ENCODE measurements around the gene ANKRD53. TPM values are rescaled to one million over a fixed set of nuclear protein-coding genes. Genes with fewer than 3 reads are reported as not detected.

Gene ANKRD53
- total and polyA plus RNA-seq, 9 of the 15 experiments (the other 6 are each of a cell fraction or from before 2014, with no cell fraction given) = 0.18 TPM; not detected in 8

DNA sequence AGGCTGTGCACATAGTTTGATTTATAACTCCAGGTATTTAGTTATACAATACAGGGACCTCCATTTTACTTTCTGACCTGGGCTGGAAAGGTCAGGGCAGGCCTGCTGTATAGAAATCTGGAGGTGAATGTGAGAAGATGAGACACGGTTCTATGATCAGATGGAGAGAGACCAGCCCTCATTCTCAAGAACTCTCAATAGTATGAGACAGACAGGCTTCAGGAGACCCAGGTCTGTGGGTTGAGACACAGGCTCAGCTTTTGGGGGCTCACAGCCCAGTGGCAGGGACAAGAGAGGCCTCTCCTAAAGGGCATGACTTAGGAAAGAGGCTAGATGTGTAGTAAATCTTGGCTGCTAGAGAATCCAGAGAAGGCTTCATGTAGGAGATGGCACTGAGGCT is 43.4 kb upstream of the ANKRD53 start:
- Histone ChIP-seq H4K20me1 (replicated peaks; ENCODE audit: control insufficient read depth, insufficient read depth, low read length) (no peaks in the 10 kb centered on the region), H3K79me2 (ENCODE audit: control insufficient read depth, insufficient read depth, low read length) (no peaks in the 10 kb centered on the region), H3K4me2 (ENCODE audit: insufficient read depth, low read length) (no peak overlapping the region), H3K27me3 (ENCODE audit: control insufficient read depth in 2 of 2, insufficient read depth in 2 of 2, low read length in 2 of 2) (peaks cover 10 to 67% of the 10 kb centered on the region in 2 experiments; a peak in 3 of 5 replicates), H3K36me3 (ENCODE audit: control insufficient read depth, insufficient read depth, low read length) (no peaks in the 10 kb centered on the region), H3K4me3 (no peak overlapping the region), H2AFZ (ENCODE audit: low read depth, low read length) (no peak overlapping the region), H3K27ac (ENCODE audit: extremely low read depth, low read depth, low read length) (no peak overlapping the region), H3K4me1 (replicated peaks in 1 of 2; ENCODE audit: control insufficient read depth in 2 of 2, insufficient read depth in 2 of 2, low read length in 2 of 2) (peaks cover 0 to 9% of the 10 kb centered on the region in 2 experiments; a peak in 2 of 5 replicates), H3K9ac (ENCODE audit: insufficient read depth in 1 of 2, low read depth in 2 of 2, low read length in 2 of 2) (no peak overlapping the region), H3K9me3 (replicated peaks; ENCODE audit: control insufficient read depth, insufficient read depth, low read depth, low read length) (no peaks in the 10 kb centered on the region), H3K9me1 (ENCODE audit: control insufficient read depth, insufficient read depth, low read length) (peaks cover 7% of the 10 kb centered on the region)
- in situ Hi-C loops (cut with MboI) = no loop called here
- ChIA-PET CTCF (ENCODE audit: low intra/inter-chr PET ratio) (no interaction called here), POLR2A (interaction anchor here (0.6 kb wide), 1 partner anchor 39 kb away, joined by 4 read pairs; no protein-coding TSS in a partner anchor)
- TF ChIP-seq, protein P1, sequence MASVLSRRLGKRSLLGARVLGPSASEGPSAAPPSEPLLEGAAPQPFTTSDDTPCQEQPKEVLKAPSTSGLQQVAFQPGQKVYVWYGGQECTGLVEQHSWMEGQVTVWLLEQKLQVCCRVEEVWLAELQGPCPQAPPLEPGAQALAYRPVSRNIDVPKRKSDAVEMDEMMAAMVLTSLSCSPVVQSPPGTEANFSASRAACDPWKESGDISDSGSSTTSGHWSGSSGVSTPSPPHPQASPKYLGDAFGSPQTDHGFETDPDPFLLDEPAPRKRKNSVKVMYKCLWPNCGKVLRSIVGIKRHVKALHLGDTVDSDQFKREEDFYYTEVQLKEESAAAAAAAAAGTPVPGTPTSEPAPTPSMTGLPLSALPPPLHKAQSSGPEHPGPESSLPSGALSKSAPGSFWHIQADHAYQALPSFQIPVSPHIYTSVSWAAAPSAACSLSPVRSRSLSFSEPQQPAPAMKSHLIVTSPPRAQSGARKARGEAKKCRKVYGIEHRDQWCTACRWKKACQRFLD (CRISPR knock-in tag; IDR thresholded peaks at IDR 0.05) = no peak
- TF ChIP-seq, protein P2, sequence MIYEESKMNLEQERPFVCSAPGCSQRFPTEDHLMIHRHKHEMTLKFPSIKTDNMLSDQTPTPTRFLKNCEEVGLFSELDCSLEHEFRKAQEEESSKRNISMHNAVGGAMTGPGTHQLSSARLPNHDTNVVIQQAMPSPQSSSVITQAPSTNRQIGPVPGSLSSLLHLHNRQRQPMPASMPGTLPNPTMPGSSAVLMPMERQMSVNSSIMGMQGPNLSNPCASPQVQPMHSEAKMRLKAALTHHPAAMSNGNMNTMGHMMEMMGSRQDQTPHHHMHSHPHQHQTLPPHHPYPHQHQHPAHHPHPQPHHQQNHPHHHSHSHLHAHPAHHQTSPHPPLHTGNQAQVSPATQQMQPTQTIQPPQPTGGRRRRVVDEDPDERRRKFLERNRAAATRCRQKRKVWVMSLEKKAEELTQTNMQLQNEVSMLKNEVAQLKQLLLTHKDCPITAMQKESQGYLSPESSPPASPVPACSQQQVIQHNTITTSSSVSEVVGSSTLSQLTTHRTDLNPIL (CRISPR knock-in tag; IDR thresholded peaks at IDR 0.05) = no peak
- TF ChIP-seq ZNF239 (CRISPR knock-in tag; IDR thresholded peaks at IDR 0.05) = no peak
- TF ChIP-seq SRSF3 (IDR thresholded peaks at IDR 0.05; ENCODE audit: insufficient read depth, low read length) = no peak
- TF ChIP-seq, protein P3, sequence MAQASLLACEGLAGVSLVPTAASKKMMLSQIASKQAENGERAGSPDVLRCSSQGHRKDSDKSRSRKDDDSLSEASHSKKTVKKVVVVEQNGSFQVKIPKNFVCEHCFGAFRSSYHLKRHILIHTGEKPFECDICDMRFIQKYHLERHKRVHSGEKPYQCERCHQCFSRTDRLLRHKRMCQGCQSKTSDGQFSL (CRISPR knock-in tag; IDR thresholded peaks at IDR 0.05) = no peak
- TF ChIP-seq, protein P3 (tag; IDR thresholded peaks at IDR 0.05) = no peak
- no peak for TF ChIP-seq EGR1 (conservative IDR thresholded peaks at IDR 0.05)
- TF ChIP-seq, protein P4, sequence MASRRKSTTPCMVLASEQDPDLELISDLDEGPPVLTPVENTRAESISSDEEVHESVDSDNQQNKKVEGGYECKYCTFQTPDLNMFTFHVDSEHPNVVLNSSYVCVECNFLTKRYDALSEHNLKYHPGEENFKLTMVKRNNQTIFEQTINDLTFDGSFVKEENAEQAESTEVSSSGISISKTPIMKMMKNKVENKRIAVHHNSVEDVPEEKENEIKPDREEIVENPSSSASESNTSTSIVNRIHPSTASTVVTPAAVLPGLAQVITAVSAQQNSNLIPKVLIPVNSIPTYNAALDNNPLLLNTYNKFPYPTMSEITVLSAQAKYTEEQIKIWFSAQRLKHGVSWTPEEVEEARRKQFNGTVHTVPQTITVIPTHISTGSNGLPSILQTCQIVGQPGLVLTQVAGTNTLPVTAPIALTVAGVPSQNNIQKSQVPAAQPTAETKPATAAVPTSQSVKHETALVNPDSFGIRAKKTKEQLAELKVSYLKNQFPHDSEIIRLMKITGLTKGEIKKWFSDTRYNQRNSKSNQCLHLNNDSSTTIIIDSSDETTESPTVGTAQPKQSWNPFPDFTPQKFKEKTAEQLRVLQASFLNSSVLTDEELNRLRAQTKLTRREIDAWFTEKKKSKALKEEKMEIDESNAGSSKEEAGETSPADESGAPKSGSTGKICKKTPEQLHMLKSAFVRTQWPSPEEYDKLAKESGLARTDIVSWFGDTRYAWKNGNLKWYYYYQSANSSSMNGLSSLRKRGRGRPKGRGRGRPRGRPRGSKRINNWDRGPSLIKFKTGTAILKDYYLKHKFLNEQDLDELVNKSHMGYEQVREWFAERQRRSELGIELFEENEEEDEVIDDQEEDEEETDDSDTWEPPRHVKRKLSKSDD (conservative IDR thresholded peaks at IDR 0.05; ENCODE audit: low read length) = no peak
- no peak for TF ChIP-seq SOX6 (IDR thresholded peaks at IDR 0.05)
- TF ChIP-seq SMAD3 (CRISPR knock-in tag; conservative IDR thresholded peaks at IDR 0.05) = no peak
- no peak for TF ChIP-seq SIN3B (IDR thresholded peaks at IDR 0.05; ENCODE audit: low read depth)
- TF ChIP-seq NCOR1 (IDR thresholded peaks at IDR 0.05) = no peak
- TF ChIP-seq, protein P5, sequence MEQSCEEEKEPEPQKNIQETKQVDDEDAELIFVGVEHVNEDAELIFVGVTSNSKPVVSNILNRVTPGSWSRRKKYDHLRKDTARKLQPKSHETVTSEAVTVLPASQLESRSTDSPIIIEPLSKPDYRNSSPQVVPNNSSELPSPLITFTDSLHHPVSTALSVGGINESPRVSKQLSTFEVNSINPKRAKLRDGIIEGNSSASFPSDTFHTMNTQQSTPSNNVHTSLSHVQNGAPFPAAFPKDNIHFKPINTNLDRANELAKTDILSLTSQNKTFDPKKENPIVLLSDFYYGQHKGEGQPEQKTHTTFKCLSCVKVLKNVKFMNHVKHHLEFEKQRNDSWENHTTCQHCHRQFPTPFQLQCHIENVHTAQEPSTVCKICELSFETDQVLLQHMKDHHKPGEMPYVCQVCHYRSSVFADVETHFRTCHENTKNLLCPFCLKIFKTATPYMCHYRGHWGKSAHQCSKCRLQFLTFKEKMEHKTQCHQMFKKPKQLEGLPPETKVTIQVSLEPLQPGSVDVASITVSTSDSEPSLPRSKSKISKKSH (CRISPR knock-in tag; IDR thresholded peaks at IDR 0.05) = no peak
- no peak for TF ChIP-seq SIRT6 (IDR thresholded peaks at IDR 0.05; ENCODE audit: low read depth, low read length)
- intact Hi-C loops (cut with micrococcal nuclease) = no loop called here
- ATAC-seq = no peak
- FAIRE-seq = no peak
- 0% methylated on average over 1 of the region's 1 CpG for WGBS (ENCODE audit: insufficient coverage, low coverage, missing lambda C conversion rate)
- no peak for DNase-seq (ENCODE audit: extremely low read depth in 1 of 4, low spot score in 3 of 4)
- BruUV-seq (replicated peaks) = no TSS peak

All from K562 (cell line).